Jurkat, Clone E6-1 (cell line): ENCODE measurements around the gene CCDC74B. TPM values are rescaled to one million over a fixed set of nuclear protein-coding genes. Genes with fewer than 3 reads are reported as not detected.
"Not testable (repeated sequence)": the region's sequence is repeated elsewhere in the genome, so short reads cannot be mapped to it uniquely, and the experiment has no call there.

Experiments used
- DNase-seq: peaks from one replicate; pipeline ENCODE4 v3.0.0-alpha.2; 2011; ENCODE audit warnings: low read depth, low spot score
- H3K4me3 ChIP-seq: 2 replicates; pipeline ENCODE4 v1.5.1; 2011; ENCODE audit warnings: mild to moderate bottlenecking, low read length, control low read depth, moderate library complexity
- polyA plus RNA-seq: library from polyadenylated mRNA; unstranded; fragments of >200 nt; gene quantifications from one replicate; pipeline ENCODE4 v1.2.1, GENCODE V29; 2012; ENCODE audit warnings: missing spikeins; ENCODE audit not compliant: insufficient read length, insufficient read depth

The CCDC74B gene
- 9.6 TPM for polyA plus RNA-seq

- peak within 1 kb of the TSS; percentile 33 for H3K4me3 ChIP-seq
- DNase-seq = peak; percentile 8
Measured at GRCh38 chr2:130145006-130145414, at the start of gene CCDC74B. Gene CCDC74B (minus strand): TSS chr2:130145112. CDS start chr2:130144996, 116 bp downstream.

GRCh38 chr2:130193824-130194223 lies 48.9 kb upstream of the CCDC74B start:
- not testable (repeated sequence) for H3K4me3 ChIP-seq, DNase-seq

DNA sequence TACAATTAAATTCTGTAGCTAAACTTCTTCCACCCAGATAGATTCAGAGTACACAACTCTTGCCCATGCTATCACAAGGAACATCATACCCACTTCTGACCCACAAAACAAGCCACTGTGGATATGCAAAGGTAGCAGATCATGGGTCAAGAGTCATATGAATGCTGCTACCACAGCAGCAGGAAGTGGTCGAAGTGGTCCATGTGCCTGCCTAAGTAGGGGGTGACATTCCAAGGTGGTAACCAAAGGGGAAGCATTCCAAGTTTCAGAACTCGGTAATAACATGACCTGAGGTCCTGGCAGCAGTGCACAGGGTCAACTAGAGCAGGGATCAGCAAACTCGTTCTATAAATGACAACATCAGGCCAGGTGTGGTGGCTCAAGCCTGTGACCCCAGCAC lies 47.5 kb upstream of the CCDC74B start:
- not testable (repeated sequence) for H3K4me3 ChIP-seq, DNase-seq

GRCh38 chr2:130191319-130191718 lies 46.4 kb upstream of the CCDC74B start:
- not testable (repeated sequence) for H3K4me3 ChIP-seq, DNase-seq

GRCh38 chr2:130190237-130190636 lies 45.3 kb upstream of the CCDC74B start:
- H3K4me3 ChIP-seq = no peak overlapping the region
- DNase-seq = no peak

- not testable (repeated sequence) for DNase-seq, H3K4me3 ChIP-seq
Measured at GRCh38 chr2:130188958-130189357, 44.0 kb upstream of the CCDC74B start.

- H3K4me3 ChIP-seq, DNase-seq: not testable (repeated sequence)
Measured at GRCh38 chr2:130187859-130188792, 43.2 kb upstream of the CCDC74B start.

DNA sequence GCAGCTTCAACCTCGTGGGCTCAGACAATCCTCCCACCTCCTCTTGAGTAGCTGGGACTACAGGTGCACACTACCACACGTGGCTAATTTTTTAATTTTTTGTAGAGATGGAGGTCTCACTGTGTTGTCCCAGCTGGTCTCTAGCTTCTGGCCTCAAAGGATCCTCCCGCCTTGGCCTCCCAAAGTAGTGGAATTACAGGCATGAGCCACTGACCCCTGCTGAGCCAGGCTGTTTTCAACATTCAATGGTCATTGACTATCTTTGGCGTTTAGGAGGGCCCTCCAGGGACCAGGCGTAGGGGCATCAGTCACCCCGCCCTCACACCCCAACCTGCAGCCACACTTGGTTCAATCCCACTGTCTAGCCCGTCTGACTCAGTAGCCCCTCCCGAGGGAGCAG lies 42.4 kb upstream of the CCDC74B start:
- H3K4me3 ChIP-seq = no peak overlapping the region
- DNase-seq = no peak

DNA sequence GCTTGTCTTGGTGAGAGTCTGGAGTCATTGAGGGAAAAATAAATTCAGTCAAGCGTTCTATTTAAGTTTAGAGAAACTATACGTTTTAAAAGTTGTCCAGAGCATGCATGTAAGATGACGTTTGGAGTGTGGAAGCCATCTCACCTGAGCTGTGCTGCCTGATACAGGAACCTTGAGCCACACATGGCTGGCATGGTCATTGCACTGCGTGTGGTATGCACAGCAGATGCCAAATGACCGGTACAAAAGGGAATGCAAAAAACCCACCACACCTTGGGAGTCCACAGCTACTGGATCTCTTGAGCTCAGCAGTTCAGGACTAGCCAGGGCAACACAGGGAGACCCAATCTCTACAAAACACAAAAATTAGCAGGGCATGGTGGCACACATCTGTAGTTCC lies 41.5 kb upstream of the CCDC74B start:
- no peak for DNase-seq
- H3K4me3 ChIP-seq = no peak overlapping the region

DNA sequence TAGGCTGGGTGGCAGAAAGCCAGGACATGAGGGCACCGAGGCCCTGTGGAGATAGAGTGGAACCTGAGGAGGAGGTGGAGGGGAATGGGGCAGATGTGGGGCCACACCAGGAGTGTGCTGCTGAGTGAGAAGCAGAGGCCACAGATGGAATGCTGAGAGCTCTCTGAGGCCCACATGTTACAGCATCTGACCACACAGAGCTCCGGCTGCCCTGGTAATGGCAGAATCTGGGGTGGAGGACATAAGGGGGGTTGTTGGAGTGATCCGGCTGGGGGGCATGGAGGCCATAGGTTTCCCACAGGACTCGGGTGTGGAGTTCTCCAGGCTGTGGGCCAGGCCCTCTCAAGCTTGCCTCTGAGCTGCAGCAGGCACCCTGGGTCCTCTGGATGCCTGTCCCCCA lies 41.0 kb upstream of the CCDC74B start:
- H3K4me3 ChIP-seq = no peak overlapping the region
- no peak for DNase-seq

- no peak overlapping the region for H3K4me3 ChIP-seq
- DNase-seq = no peak
Measured at GRCh38 chr2:130185436-130185835, 40.5 kb upstream of the CCDC74B start.

DNA sequence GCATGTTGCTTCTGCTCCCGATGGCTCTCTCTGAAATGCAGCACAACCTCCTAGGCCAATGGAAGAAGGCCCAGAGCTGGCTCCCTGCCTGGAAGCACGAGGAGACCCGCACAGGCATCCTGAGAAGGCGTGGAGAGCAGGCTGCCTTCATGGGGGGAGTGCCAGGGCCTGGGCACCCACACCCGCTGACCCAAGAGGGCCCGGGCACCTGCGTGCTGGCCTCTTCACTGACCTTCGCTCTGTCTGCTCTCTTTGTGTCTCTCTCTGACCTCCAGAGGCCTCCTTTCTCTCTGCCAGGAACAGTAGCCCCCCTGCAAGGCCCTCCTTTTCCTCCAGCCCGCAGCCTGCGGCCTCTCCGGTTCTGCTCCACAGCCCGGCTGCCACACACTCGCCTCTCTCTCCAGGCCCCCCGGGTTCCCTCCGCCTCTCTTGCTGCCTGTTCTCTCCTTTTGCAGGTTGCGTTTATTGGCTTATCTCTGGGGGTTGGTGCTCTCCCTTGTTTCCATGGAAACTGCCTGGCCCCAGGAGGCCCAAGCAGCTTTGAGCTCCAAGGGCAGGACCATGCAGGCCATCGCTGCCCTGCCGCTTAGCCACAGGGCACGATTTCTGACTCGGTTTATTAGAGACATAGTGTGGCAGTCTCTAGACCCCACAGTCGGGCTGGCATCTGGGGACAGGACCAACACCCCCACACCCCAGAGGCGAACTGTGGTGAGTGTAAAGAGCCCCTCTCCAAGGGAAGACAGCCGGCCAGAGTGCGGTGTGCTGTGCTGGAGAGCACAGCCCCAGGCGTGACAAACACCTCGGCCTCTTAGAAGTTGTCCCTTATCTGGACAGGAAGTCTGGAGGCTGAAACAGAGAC lies 38.8 kb upstream of the CCDC74B start:
- no peak for DNase-seq

GRCh38 chr2:130182826-130183511 lies 38.1 kb upstream of the CCDC74B start:
- peak overlapping the region; percentile 94 for H3K4me3 ChIP-seq
- DNase-seq = not testable (repeated sequence)

More for the DNA sequence above, 38.8 kb upstream of the CCDC74B start:
- H3K4me3 ChIP-seq = peak overlapping the region; percentile 94

DNA sequence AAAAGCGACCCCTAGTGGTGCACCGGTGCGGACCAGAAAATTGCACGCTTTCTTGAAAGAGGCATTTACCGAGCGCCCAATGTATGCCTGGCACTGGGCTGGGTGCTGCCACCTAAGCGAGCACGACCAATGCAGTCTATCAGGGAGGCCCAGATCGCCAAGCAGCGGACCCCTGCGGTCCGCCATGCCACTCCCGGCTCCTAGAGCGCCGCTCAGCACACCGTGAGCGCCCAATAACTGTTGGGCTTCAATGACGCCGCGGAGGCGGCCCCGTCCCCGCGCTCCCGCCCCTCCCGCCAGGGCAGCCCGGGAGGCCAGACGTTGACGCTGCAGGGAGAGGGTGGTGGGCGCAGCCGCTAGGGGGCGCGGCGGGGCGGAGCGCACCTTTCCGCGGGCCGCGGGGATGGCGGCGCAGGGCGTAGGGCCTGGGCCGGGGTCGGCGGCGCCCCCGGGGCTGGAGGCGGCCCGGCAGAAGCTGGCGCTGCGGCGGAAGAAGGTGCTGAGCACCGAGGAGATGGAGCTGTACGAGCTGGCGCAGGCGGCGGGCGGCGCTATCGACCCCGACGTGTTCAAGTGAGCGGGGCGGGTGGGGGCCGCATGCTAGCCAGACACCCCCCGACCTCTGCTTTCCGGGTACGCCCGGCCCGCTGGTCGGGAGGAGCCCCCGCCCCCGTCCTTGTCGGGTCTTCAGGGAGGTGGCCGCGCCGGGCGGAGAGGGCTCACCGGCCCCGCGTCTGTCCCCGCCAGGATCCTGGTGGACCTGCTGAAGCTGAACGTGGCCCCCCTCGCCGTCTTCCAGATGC lies 37.2 kb upstream of the CCDC74B start, which contains the start of gene MZT2B:
Gene MZT2B, plus strand, starts transcription at position 383 of the 803 bp plus-strand sequence. Its CDS starts 21 bp downstream, at position 404.
- H3K4me3 ChIP-seq = peak within 1 kb of the TSS; percentile 94
- peak; percentile 78 for DNase-seq

DNA sequence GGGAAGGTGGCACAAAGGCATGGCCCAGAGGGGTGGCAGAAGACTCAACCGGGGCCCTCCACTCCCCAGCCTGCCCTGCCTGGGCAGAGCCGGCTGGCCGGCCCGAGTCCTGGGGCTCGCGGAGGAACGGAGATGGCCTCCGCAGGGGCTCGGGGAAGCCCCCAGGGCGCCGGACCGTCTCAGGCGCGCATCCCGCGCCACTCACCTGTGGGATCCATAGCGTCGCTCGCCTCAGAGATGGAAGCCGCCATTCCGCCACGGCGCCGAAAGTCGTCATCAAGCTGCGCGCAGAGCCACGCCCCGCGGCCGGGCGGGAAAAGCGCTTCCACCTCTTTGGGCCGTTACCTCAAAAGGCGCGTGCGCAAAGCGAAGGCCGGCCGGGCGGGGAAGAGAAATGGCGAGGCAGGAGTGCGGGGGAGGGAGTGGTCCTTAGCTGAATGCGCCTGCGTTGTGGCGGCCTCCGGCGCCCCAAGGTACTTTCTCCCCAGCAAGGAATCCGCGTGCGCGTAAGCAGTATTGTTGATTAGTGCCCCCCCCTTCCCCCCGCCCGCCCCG lies 36.5 kb upstream of the CCDC74B start, which contains the start of gene SMPD4:
Gene SMPD4, minus strand, starts transcription at position 278 of the 555 bp plus-strand sequence. CDS start 5,010 bp downstream, outside the sequence.
- peak within 1 kb of the TSS; percentile 94 for H3K4me3 ChIP-seq

DNA sequence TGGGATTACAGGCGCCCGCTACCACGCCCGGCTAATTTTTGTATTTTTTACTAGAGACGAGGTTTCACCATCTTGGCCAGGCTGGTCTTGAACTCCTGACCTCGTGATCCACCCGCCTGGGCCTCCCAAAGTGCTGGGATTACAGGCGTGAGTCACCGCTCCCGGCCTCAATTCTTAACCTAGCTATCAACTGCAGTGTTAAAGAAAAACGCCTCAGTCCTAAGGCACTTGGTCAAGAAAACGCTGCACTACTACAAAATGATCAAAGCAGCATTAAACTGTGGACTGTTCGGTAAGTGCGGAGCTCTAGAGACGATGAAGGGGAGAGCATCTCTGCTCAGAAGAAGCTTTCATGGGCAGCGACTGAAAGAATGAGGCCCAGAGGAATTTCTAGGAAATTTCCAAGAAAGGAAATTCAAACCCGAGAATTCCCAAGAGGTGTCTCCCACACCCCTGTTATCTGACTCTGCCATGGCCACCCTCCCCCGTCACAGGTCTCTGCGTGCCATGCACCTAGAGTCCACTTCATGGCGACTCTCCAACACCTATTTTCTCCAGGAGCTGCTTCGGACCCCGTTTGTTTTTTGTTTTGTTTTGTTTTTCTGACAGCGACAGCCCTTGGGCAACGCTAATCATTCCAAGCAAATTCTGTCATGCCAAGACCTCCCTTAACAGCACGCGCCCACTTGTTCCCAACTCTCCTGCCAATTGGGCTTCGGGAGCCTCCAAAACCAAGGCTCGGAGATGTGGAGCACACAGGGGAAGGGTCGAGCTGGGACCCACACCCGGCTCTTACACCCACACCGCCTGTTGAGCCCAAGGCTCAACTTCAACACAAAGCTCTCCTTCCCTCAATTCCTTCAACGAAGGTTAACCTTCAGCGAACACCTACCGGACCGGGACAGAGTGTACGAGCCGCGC lies 35.8 kb upstream of the CCDC74B start:
- peak overlapping the region; percentile 94 for H3K4me3 ChIP-seq
- not testable (repeated sequence) for DNase-seq

More for the DNA sequence above, 36.5 kb upstream of the CCDC74B start, which contains the start of gene SMPD4:
- peak; percentile 90 for DNase-seq

DNA sequence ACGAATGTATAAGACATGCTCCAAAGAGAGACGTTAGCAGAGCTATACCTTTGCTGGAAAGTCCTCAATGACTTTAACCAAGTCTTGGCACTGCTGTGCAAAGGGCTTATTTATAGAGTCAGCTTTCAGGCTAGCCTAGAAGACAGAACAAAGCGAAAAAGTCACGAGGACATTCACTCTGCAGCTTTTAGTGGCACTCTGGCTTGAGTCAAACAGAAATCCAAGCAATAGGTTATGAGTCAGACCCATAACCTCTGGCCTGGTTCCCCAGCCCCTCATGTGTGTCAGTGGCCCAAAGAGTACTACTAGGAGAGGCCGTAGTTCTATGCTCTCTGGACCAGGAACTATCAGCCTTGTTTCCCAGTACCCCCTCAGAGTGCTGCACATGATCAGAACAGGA lies 30.0 kb upstream of the CCDC74B start:
- not testable (repeated sequence) for H3K4me3 ChIP-seq, DNase-seq
